C4-2B (cell line): ENCODE data around the gene PARD3B.

ENCODE experiments used
- ZFX ChIP-seq: fragments of 450-650 bp; IDR thresholded peaks from 2 replicates; pipeline ENCODE4 v1.6.1; 2017
- TF ChIP-seq, protein P1 (sequence below): fragments of 450-650 bp; conservative IDR thresholded peaks from 2 replicates; pipeline ENCODE4 v1.5.1; 2017; ENCODE audit warnings: mild to moderate bottlenecking

DNA sequence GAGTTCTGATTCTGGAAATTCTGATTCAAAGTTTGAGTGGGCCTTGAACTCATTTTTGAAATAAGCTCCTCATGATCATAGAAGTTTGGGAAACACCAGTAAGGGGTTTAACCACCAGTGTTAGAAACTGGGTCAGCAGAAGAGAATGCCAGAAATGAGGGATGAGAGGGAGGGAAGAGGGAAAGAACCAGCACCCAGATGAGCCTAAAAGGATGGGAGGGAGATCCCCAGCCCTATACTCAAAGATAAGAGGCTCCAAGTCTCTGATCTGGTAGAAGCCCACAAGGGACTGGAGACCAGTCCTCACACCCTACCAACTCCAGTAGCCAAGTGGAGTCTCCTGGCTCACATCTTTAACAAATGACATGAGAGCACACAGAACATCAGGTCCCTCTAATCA, 832.0 kb downstream of the PARD3B start:
- TF ChIP-seq, protein P1, sequence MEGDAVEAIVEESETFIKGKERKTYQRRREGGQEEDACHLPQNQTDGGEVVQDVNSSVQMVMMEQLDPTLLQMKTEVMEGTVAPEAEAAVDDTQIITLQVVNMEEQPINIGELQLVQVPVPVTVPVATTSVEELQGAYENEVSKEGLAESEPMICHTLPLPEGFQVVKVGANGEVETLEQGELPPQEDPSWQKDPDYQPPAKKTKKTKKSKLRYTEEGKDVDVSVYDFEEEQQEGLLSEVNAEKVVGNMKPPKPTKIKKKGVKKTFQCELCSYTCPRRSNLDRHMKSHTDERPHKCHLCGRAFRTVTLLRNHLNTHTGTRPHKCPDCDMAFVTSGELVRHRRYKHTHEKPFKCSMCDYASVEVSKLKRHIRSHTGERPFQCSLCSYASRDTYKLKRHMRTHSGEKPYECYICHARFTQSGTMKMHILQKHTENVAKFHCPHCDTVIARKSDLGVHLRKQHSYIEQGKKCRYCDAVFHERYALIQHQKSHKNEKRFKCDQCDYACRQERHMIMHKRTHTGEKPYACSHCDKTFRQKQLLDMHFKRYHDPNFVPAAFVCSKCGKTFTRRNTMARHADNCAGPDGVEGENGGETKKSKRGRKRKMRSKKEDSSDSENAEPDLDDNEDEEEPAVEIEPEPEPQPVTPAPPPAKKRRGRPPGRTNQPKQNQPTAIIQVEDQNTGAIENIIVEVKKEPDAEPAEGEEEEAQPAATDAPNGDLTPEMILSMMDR: no peak
- no peak for TF ChIP-seq ZFX
